Measurements from ENCODE around the gene XYLT2.
A peak's percentile ranks its signal among the peaks of the same experiment; 100 is the strongest.
"Not testable (repeated sequence)": the region's sequence is repeated elsewhere in the genome, so short reads cannot be mapped to it uniquely, and the experiment has no call there.

Gene XYLT2

DNA sequence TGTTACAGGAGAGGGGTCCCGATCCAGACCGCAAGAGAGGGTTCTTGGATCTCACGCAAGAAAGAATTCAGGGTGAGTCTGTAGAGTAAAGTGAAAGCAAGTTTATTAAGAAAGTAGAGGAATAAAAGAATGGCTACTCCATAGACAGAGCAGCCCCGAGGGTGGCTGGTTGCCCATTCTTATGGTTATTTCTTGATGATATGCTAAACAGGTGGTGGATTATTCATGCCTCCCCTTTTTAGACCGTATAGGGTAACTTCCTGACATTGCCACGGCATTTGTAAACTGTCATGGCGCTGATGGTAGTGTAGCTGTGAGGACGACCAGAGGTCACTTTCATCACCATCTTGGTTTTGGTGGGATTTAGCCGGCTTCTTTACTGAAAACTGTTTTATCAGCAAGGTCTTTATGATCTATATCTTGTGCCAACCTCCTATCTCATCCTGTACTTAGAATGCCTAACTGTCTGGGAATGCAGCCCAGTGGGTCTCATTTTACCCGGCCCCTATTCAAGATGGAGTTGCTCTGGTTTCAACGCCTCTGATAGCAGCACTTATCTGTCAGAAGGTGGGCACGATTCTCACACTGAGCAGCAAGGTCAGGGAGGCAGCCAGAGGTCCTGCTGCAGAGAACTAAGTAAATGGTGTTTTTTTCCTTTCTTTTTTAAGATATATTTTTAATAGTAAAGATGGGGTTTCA is 26.5 kb upstream of the XYLT2 start:
- no peak for DNase-seq (ENCODE audit: low read depth)

- no peak for DNase-seq (ENCODE audit: low read depth)
These were observed 23.7 kb upstream of the XYLT2 start for GRCh38 chr17:50322271-50322670.

- no peak for DNase-seq (ENCODE audit: low read depth)
These were observed 22.9 kb upstream of the XYLT2 start for GRCh38 chr17:50323060-50323459.

DNA sequence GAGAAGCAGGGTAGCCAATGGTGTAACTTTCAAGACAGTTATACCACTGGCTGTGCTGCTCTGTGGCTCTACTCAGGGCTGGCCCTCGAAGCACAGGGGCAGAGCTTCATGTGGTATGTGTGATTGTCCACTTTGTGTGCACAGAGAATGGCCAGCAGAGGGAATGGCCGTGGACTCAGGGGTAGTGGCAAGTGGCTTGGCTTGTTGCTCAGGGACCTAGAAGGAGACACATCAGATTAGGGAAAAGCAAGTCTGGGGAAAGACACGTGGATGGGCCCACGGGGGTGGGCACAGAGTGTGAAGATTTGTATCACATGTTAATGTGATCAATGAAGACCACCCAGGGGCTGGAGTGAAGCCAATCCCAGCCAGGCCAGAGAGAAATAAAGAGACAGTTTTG is 20.0 kb upstream of the XYLT2 start:
- DNase-seq (ENCODE audit: low read depth) = no peak

DNA sequence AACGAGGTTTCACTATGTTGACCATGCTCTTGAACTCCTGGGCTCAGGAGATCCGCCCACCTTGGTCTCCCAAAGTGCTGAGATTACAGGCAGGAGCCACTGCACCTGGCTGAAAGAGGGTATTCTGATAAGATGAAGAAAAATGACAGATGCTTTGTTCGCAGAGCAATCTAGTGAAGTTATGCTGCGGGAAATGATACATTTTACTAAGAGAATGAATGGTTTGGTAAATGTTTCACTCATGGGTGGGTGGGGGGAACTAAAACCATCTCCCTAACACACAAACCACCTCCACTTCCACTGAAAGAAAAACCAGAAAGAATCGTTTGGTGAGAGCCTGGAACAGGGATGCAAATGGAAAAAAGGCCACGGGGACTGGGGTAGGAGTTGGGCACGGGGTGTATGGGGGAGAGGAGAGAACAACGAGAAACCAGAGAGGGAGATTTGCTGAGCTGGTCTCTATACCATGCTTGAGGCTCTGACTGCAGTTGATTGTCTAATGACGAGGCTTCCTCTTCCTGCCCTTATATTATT is 19.0 kb upstream of the XYLT2 start:
- DNase-seq (ENCODE audit: low read depth) = no peak

DNA sequence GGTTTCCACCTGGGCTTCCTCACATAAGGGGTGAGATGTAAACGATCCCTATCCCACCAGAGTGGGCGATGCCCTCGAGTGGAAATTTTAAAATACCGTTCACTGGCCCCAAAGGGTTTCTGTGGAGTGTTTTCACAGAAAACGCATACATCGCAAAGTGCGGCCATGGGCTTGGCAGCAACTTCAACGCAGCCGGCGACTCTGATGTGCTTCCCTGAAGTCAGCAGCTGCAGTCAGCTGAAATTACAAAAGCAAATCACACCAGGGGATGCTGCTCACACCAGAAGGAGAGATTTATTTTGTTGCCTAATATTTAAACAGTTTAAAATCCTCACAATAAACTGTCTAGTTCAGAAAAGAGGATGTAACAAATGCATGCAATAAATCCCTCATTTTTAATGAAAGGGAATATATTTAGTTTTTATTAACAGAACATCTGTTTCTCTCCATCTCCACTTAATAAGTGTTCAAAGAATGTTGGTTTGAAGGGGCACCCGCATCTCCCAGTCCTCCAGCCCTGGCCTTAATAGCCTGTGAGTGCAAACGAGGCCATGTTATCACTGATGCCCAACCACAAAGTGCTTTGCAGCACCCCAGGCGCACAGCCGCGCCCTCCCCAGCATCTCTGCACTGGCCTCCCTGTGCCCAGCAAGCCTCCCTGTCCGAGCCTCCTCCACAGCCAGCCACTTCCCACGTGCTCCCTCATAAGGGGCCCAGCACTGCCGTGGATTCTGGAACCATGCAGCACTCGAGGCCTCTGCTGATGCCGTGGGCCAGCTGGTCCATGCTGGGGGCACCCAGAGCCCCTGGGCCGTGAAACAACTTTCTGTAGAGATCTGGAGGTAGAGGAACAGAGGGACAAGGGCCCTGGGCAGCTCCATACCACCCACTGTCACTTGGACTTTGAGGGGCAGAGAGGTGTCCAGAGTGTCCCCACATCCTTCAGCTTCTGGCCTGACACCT is 17.3 kb upstream of the XYLT2 start:
- DNase-seq (ENCODE audit: low read depth) = no peak

GRCh38 chr17:50329716-50330115 is 16.2 kb upstream of the XYLT2 start:
- no peak for DNase-seq (ENCODE audit: low read depth)

- no peak for DNase-seq (ENCODE audit: low read depth)
These were observed 15.7 kb upstream of the XYLT2 start for GRCh38 chr17:50330151-50330775.

- no peak for DNase-seq (ENCODE audit: low read depth)
These were observed 14.7 kb upstream of the XYLT2 start for GRCh38 chr17:50331085-50331791.

GRCh38 chr17:50332196-50332595 is 13.7 kb upstream of the XYLT2 start:
- DNase-seq (ENCODE audit: low read depth) = no peak

DNA sequence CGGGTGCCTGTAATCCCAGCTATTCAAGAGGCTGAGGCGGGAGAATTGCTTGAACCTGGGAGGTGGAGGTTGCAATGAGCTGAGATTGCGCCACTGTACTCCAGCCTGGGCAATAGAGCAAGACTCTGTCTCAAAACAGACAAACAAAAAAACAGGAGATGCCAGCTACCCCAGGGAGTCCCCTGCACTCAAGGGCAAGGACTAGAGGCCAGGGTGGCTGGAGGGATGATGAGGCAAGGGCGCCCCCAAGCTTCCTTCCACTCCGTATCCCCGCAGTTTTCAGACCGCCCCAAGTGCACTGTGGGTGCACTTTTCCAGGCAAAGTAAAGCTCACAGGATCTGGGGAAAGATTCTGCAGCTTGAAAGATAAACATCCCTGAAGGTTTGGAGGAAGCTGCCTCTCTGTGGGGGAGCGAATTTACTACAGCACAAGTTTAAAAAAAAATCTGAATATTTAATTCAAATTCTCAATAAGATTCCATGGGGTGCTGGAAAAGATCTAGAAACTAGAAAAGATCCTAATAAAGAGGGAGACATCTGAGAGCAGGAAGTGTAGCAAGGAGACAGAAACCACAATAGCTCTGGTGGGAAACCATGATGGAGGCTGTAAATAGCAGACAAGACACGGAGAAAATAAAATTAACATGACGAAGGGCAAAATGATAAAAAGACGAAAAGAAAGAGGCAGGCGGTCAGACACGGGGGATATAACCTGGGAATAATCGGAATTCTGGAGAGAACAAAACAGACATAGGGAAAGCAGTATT is 12.5 kb upstream of the XYLT2 start:
- DNase-seq (ENCODE audit: low read depth) = not testable (repeated sequence)

- no peak for DNase-seq (ENCODE audit: low read depth)
These were observed 8.0 kb upstream of the XYLT2 start for GRCh38 chr17:50337956-50338355.

DNA sequence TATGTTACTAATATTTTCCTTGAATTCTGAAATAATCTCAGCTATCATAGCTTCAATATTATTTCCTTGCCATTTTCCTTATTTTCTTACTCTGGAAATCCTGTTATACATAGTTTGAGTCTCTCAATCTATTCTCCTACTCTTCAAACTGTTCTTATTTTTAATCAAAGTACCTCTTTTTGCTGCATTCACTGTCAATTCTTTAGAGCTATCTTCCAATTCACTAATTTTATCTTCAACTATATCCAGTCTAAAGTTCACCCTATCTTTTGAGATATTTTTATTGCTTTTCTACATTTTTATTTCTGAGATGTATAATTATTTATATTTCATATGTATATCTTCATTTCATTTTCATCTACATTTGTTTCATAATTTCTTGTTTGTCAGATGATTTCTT is 7.3 kb upstream of the XYLT2 start:
- no peak for DNase-seq (ENCODE audit: low read depth)

GRCh38 chr17:50339381-50339780 is 6.5 kb upstream of the XYLT2 start:
- DNase-seq (ENCODE audit: low read depth) = no peak

DNA sequence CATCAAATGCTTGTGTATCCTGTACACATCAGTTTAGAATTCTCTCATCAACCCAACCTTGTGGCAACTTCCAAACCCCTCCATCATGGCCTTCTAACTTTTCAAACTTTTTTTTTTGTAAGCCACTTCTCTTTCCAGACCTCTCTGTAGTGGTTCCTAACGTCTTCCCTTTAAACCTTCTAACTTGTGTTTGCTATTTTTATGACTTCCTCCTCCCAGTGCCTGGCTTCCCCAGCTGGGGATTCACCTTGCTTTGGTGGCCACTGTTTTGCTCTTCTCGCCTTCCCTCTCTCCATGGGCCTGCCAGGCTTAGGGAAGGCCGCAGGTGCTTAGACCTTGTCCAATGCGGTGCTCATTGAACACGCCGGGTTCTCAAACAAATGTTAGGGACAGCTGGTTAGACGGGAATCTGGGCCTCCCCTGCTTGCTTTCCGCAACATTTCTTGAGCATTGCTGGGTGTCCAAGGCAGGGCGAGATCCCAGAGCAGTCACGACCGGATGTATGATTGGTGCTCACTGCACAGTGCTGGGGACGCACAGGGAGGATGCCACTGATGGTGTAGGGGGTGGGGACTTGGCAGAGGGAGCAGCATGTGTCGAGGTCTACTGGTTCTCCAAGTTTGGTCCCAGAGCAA is 1.1 kb upstream of the XYLT2 start:
- no peak for DNase-seq (ENCODE audit: low read depth)

DNA sequence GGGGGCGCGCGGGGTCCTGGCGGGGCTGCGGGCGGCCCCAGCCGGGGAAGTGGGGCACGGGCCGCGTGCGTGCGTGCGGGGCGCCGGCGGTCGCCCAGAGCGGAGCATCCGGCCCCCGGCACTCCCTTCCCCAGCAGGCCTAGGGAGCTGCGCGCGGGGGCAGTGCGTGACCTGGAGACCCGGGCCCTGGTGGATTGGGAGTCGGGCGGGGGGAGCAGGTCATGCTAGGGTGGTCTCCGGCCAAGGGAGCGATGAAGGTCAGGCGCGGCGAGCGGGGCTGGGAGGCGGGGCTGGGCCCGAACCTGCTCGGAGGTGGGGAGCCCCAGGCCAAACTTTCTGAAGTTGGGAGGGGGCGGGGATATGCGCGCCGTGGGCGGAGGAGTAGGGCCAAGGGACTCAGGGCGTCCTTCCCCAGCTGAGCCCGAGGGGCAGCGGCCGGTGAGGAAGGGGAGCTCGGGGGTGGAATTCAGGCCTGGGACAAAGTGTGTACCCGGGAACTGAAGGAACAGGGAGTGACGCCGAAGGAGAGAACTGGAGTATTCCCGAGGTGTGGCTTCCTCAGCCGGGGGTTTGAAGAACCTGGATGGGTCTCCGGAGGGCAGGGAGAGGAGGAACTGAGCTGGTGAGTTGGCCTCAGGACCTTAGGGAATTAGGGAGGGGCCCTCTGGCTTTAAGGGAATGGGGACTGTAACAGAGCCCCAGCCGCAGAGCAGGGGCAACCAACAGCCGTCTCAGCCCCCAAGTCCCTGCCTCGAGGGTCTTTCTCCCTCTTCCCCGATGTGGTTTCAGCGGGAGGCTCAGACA is 589 bp downstream of the XYLT2 start:
- DNase-seq (ENCODE audit: low read depth) = peak; percentile 26

- DNase-seq (ENCODE audit: low read depth) = no peak
These were observed 1.4 kb downstream of the XYLT2 start for GRCh38 chr17:50347117-50347893.

DNA sequence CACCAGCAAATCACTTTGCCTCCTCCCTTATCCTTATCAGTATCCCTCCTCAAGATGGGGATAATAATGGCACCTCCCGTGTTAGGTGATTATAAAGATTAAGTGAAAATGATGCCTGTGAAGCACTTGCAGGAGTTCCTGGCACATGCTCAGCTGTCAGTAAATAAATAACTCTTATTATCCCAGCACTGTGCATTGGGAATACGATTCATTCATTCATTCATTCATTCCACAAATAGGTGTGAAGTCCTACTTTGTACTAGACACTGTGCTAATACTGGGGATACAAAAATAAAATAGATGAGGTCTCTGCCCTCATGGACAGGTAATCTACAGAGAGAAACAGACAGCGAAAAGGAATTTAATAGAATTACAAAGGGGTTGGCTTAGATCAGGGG is 2.0 kb downstream of the XYLT2 start:
- DNase-seq (ENCODE audit: low read depth) = no peak
